Adrenal gland (tissue), 12 donors: Measurements from ENCODE around the gene SLU7. TPM values are rescaled to one million over a fixed set of nuclear protein-coding genes. Genes with fewer than 3 reads are reported as not detected.

Experiments
- DNase-seq, 7 donors: peaks; one replicate each; pipeline ENCODE4 v3.0.0-alpha.2; 2019 to 2020
- H3K27ac ChIP-seq, 5 donors: fragments of 200-600 bp; sonication (generic) in 4 of 5; 1 replicate in 3 of 5; 2 replicates in 2 of 5; pipeline versions ENCODE4 v1.5.1 to v1.8.0; 2016 to 2020; ENCODE audit warnings: mild to moderate bottlenecking in 1 of 5
- H3K27me3 ChIP-seq: fragments of 200-600 bp; 2 replicates; pipeline ENCODE4 v1.8.0; 2021
- H3K36me3 ChIP-seq, 2 donors: fragments of 200-600 bp; replicated peaks in 1 of 2; 1 replicate in 1 of 2; 2 replicates in 1 of 2; pipeline versions ENCODE4 v1.5.1 to v1.8.0; 2018 to 2022
- H3K4me1 ChIP-seq, 2 donors: fragments of 200-600 bp; replicated peaks in 1 of 2; 1 replicate in 1 of 2; 2 replicates in 1 of 2; pipeline versions ENCODE4 v1.5.1 to v1.8.0; 2018 to 2021
- H3K4me3 ChIP-seq, 4 donors: fragments of 200-600 bp; sonication (generic) in 3 of 4; one replicate each; pipeline ENCODE4 v1.5.1; 2016 to 2018
- H3K9me3 ChIP-seq, 3 donors: fragments of 200-600 bp; sonication (generic) in 1 of 3; replicated peaks in 1 of 3; 1 replicate in 2 of 3; 2 replicates in 1 of 3; pipeline versions ENCODE4 v1.5.1 to v1.8.0; 2016 to 2021
- POLR2A ChIP-seq, 2 donors: fragments of 450-650 bp; IDR thresholded peaks; one replicate each; pipeline ENCODE4 v1.6.1; 2017; ENCODE audit warnings: antibody characterized with exemption in 2 of 2, mild to moderate bottlenecking in 2 of 2, moderate library complexity in 1 of 2
- WGBS, 4 donors: extraction: QIAGEN DNeasy Blood & Tissue Kit in 2 of 4; methylation state at CpG; one replicate each; pipeline versions ENCODE4 v1.1.5 to v1.1.7; 2013 to 2017; 5-methylcytosine and 5-hydroxymethylcytosine counted together
- intact Hi-C, 2 donors: fragments of 100-400 bp; cut with DNase I; formaldehyde crosslinking; loops; one replicate each; pipeline versions ENCODE4 v1.14.1 to v1.15.0; 2022 to 2023
- polyA plus RNA-seq, 3 donors: library from polyadenylated mRNA; stranded (reverse); fragments of 200-250 nt in 2 of 3; fragments of 350-450 nt in 1 of 3; fragmentation: Illumina TruSeq in 1 of 3; extraction: RNeasy Lipid Tissue Mini Kit (QIAGEN cat#74804) in 1 of 3; gene quantifications; one replicate each; pipeline ENCODE4 v1.2.3, GENCODE V29; 2013 to 2014
- total RNA-seq, 9 donors: library from RNA; depleted of rRNA in 4 of 9; stranded (reverse); fragments of >200 nt in 4 of 9; fragments of 120-200 nt in 1 of 9; fragmentation: NEBNext Ultra II Directional in 1 of 9; extraction: Animal tissue kit (Norgen Biotek cat#: 25700) in 1 of 9; gene quantifications; one replicate each; pipeline versions ENCODE4 v1.1.0 to v1.2.4, GENCODE V29; 2013 to 2023
- TF ChIP-seq, protein P1 (sequence below), 6 experiments: fragments of 450-650 bp in 4 of 6; fragments of 200-600 bp in 2 of 6; sonication (generic) in 1 of 6; IDR thresholded peaks; 1 replicate in 5 of 6; 2 replicates in 1 of 6; pipeline versions ENCODE4 v1.5.1 to v1.8.0; 2016 to 2021; ENCODE audit warnings: antibody characterized with exemption in 6 of 6, mild to moderate bottlenecking in 2 of 6, moderate library complexity in 1 of 6
- donor health status: healthy with polysubstance abuse.
- donor health status: Bipolar disorder and iron deficiency.
- donor health status: DM: yes; HTN: yes; CAD: no.
- donor health status: DM: no; HTN: no; CAD: no.
- donor health status: DM: no; HTN: no; CAD: no.
- donor health status: DM: yes; HTN: yes; CAD: no.

SLU7 gene
- total and polyA plus RNA-seq, 12 donors, result 27.1 to 138 (median 47.7) TPM

GRCh38 chr5:160436017-160436416 lies 17.1 kb upstream of the SLU7 start:
- WGBS, 4 donors, result 86 to 89% (median 88%) methylated on average over 4 of the region's 4 CpGs
- Histone ChIP-seq H3K4me3 (no peak overlapping the region), H3K4me1 (peaks cover 4 to 7% of the 10 kb centered on the region in 2 donors), H3K36me3 (no peaks in the 10 kb centered on the region), H3K27ac (no peak overlapping the region), H3K9me3 (no peaks in the 10 kb centered on the region), H3K27me3 (peaks cover 6% of the 10 kb centered on the region)
- DNase-seq, result no peak
- TF ChIP-seq POLR2A (IDR thresholded peaks at IDR 0.05), result no peak
- TF ChIP-seq, protein P1, sequence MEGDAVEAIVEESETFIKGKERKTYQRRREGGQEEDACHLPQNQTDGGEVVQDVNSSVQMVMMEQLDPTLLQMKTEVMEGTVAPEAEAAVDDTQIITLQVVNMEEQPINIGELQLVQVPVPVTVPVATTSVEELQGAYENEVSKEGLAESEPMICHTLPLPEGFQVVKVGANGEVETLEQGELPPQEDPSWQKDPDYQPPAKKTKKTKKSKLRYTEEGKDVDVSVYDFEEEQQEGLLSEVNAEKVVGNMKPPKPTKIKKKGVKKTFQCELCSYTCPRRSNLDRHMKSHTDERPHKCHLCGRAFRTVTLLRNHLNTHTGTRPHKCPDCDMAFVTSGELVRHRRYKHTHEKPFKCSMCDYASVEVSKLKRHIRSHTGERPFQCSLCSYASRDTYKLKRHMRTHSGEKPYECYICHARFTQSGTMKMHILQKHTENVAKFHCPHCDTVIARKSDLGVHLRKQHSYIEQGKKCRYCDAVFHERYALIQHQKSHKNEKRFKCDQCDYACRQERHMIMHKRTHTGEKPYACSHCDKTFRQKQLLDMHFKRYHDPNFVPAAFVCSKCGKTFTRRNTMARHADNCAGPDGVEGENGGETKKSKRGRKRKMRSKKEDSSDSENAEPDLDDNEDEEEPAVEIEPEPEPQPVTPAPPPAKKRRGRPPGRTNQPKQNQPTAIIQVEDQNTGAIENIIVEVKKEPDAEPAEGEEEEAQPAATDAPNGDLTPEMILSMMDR (IDR thresholded peaks at IDR 0.05), result no peak
- intact Hi-C loops, result no loop called here

DNA sequence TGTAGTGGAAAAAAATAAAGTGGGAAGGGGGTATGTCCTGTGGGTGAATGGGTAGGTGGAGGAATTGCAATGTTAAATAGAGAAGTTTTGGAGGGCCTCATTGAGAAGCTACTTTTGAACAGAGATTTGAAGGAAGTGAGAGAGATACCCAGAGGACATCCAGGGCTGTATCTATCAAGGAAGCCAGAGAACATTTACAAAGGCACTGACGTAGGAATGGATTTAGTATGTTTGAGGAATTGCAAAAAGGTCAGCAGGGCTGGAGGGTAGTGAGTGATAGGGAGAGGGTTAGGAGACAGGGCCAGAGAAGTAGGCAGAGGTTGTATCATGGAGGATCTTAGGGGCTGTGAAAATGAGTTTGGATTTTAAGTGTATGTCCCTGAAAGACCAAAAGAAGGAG lies 16.7 kb upstream of the SLU7 start:
- no peak overlapping the region for H3K4me3 ChIP-seq
- no peak for DNase-seq
- TF ChIP-seq, protein P1 (IDR thresholded peaks at IDR 0.05), result no peak
- no peak for TF ChIP-seq POLR2A (IDR thresholded peaks at IDR 0.05)
- whole genome bisulfite sequencing, 4 donors, result 63 to 84% (median 71%) methylated on average over 1 of the region's 1 CpG
- no peaks in the 10 kb centered on the region for H3K36me3 ChIP-seq
- intact Hi-C loops, result no loop called here
- peaks cover 4 to 7% of the 10 kb centered on the region in 2 donors for H3K4me1 ChIP-seq
- H3K9me3 ChIP-seq, result no peaks in the 10 kb centered on the region
- H3K27me3 ChIP-seq, result peaks cover 6% of the 10 kb centered on the region
- H3K27ac ChIP-seq, result no peak overlapping the region

- Histone ChIP-seq H3K27me3 (peaks cover 6% of the 10 kb centered on the region), H3K36me3 (no peaks in the 10 kb centered on the region), H3K4me1 (peaks cover 4 to 7% of the 10 kb centered on the region in 2 donors), H3K9me3 (no peaks in the 10 kb centered on the region), H3K4me3 (no peak overlapping the region), H3K27ac (no peak overlapping the region)
- no peak for DNase-seq
- intact Hi-C loops, result no loop called here
- WGBS, 4 donors, result 62 to 75% (median 70%) methylated on average over 8 to 9 of the region's 9 CpGs
- no peak for TF ChIP-seq POLR2A (IDR thresholded peaks at IDR 0.05)
- TF ChIP-seq, protein P1 (IDR thresholded peaks at IDR 0.05), result no peak
Measured at GRCh38 chr5:160434022-160434531, 15.2 kb upstream of the SLU7 start.

DNA sequence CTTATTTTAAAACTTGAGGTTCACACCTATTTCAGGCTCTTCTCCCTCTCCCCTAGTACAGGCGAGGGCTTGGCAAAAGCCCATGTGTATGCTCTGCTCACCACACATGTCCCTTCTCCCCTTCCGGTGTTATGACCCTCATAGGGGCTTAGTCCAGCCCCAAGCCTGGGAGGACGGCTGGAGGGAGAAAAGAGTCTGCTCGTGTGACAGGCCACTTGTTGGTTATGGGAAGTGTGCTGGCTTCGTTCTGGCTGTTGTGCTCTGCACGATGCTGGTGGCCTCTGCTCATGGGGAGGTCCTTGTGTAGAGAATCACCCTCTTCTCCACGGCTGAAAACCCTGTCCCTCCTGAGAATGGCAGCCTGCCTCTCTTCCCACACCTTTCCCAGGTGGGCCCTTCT lies 13.9 kb upstream of the SLU7 start:
- WGBS, 4 donors, result 84 to 97% (median 91%) methylated on average over 7 of the region's 7 CpGs
- no peak for DNase-seq
- Histone ChIP-seq H3K36me3 (no peaks in the 10 kb centered on the region), H3K27me3 (peaks cover 6% of the 10 kb centered on the region), H3K4me3 (no peak overlapping the region), H3K4me1 (no peaks in the 10 kb centered on the region), H3K27ac (no peak overlapping the region), H3K9me3 (no peaks in the 10 kb centered on the region)
- intact Hi-C loops, result no loop called here
- TF ChIP-seq, protein P1 (IDR thresholded peaks at IDR 0.05), result no peak
- no peak for TF ChIP-seq POLR2A (IDR thresholded peaks at IDR 0.05)
